Stomach (tissue), 9 donors: ENCODE measurements around the gene SLC39A2. TPM values are rescaled to one million over a fixed set of nuclear protein-coding genes. Genes with fewer than 3 reads are reported as not detected.

Experiments used
- DNase-seq, 2 donors: peaks; one replicate each; pipeline versions ENCODE4 v3.0.0 to v3.0.0-alpha.2; 2013 to 2019
- H3K27ac ChIP-seq, 5 donors: fragments of 200-600 bp in 4 of 5; sonication (generic) in 4 of 5; one replicate each; pipeline ENCODE4 v1.5.1; 2013 to 2019; ENCODE audit warnings: mild to moderate bottlenecking in 1 of 5, moderate library complexity in 1 of 5
- H3K27me3 ChIP-seq, 3 donors: fragments of 200-600 bp; sonication (generic); one replicate each; pipeline ENCODE4 v1.5.1; 2017 to 2019; ENCODE audit warnings: mixed run types in 1 of 3
- H3K36me3 ChIP-seq, 4 donors: fragments of 200-600 bp; sonication (generic); 1 replicate in 3 of 4; 2 replicates in 1 of 4; pipeline ENCODE4 v1.5.1; 2016 to 2019
- H3K4me1 ChIP-seq, 4 donors: fragments of 200-600 bp; sonication (generic); one replicate each; pipeline ENCODE4 v1.5.1; 2016 to 2019
- H3K4me3 ChIP-seq, 4 donors: fragments of 200-600 bp; sonication (generic) in 3 of 4; one replicate each; pipeline ENCODE4 v1.5.1; 2016 to 2019; ENCODE audit warnings: mild to moderate bottlenecking in 1 of 4
- H3K9me3 ChIP-seq, 4 donors: fragments of 200-600 bp; sonication (generic); one replicate each; pipeline ENCODE4 v1.5.1; 2016 to 2019
- CTCF ChIP-seq, 7 experiments: fragments of 450-650 bp in 4 of 7; fragments of 200-600 bp in 3 of 7; sonication (generic) in 3 of 7; IDR thresholded peaks; one replicate each; pipeline ENCODE4 v1.5.1; 2016 to 2019; ENCODE audit warnings: antibody characterized with exemption in 7 of 7, control low read depth in 2 of 7, mild to moderate bottlenecking in 1 of 7
- EP300 ChIP-seq: sonication (generic); formaldehyde crosslinking; IDR thresholded peaks from one replicate; pipeline ENCODE4 v1.6.1; 2017; ENCODE audit warnings: antibody characterized with exemption
- POLR2A ChIP-seq, 4 donors: fragments of 450-650 bp; IDR thresholded peaks; one replicate each; pipeline ENCODE4 v1.6.1; 2016; ENCODE audit warnings: antibody characterized with exemption in 4 of 4, control low read depth in 2 of 4, mild to moderate bottlenecking in 1 of 4, moderate library complexity in 1 of 4
- POLR2AphosphoS5 ChIP-seq, 3 donors: sonication (generic); formaldehyde crosslinking; IDR thresholded peaks; one replicate each; pipeline ENCODE4 v1.6.1; 2016; ENCODE audit warnings: antibody characterized with exemption in 3 of 3
- WGBS, 5 donors: extraction: QIAGEN DNeasy Blood & Tissue Kit in 3 of 5; methylation state at CpG; one replicate each; pipeline versions ENCODE4 v1.1.5 to v1.1.7; 2013 to 2018; 5-methylcytosine and 5-hydroxymethylcytosine counted together
- intact Hi-C: fragments of 100-400 bp; cut with DNase I; formaldehyde crosslinking; loops from one replicate; pipeline ENCODE4 v1.15.1; 2023; ENCODE audit warnings: low total_unique reads
- polyA plus RNA-seq, 3 donors: library from polyadenylated mRNA; stranded (reverse); fragments of 200-250 nt; gene quantifications; one replicate each; pipeline ENCODE4 v1.2.3, GENCODE V29; 2013
- total RNA-seq, 5 donors: library from RNA; depleted of rRNA; stranded (reverse); fragments of >200 nt; gene quantifications; one replicate each; pipeline versions ENCODE4 v1.1.0 to v1.2.3, GENCODE V29; 2014 to 2016
- donor health status: healthy with polysubstance abuse.
- donor health status: Bipolar disorder and iron deficiency.
- donor health status: healthy.

The SLC39A2 gene
- total and polyA plus RNA-seq, 8 donors: 3.8 TPM; not detected in 7

GRCh38 chr14:21026988-21027315, 27.9 kb downstream of the SLC39A2 start:
- H3K27ac ChIP-seq: peak overlapping the region in 3 of 5 donors; percentile 86 to 91 (median 91)
- intact Hi-C loops: no loop called here
- TF ChIP-seq EP300 (no peak), POLR2AphosphoS5 (IDR thresholded peaks at IDR 0.05) (no peak), CTCF (IDR thresholded peaks at IDR 0.05) (no peak), POLR2A (IDR thresholded peaks at IDR 0.05) (no peak)
- H3K27me3 ChIP-seq: peaks cover 0 to 14% (median 0%) of the 10 kb centered on the region in 3 donors
- peaks cover 0 to 5% (median 3%) of the 10 kb centered on the region in 4 donors for H3K36me3 ChIP-seq
- DNase-seq: no peak
- H3K4me1 ChIP-seq: peaks cover 12 to 50% (median 39%) of the 10 kb centered on the region in 4 donors
- H3K4me3 ChIP-seq: no peak overlapping the region
- no peaks in the 10 kb centered on the region for H3K9me3 ChIP-seq
- WGBS, 5 donors: 30 to 43% (median 38%) methylated on average over 3 of the region's 3 CpGs

GRCh38 chr14:21029917-21030316, 30.8 kb downstream of the SLC39A2 start, which contains the start of gene TPPP2:
Gene TPPP2, plus strand, starts transcription at chr14:21030217. Its CDS starts 365 bp downstream, at chr14:21030582.
- H3K4me1 ChIP-seq: peaks cover 12 to 21% (median 18%) of the 10 kb centered on the region in 4 donors
- no peaks in the 10 kb centered on the region for H3K36me3 ChIP-seq
- TF ChIP-seq EP300 (no peak), POLR2A (IDR thresholded peaks at IDR 0.05) (no peak), POLR2AphosphoS5 (IDR thresholded peaks at IDR 0.05) (no peak), CTCF (IDR thresholded peaks at IDR 0.05) (no peak)
- H3K9me3 ChIP-seq: no peaks in the 10 kb centered on the region
- no peak within 1 kb of the TSS for H3K4me3 ChIP-seq
- DNase-seq: no peak
- peaks cover 0 to 9% (median 0%) of the 10 kb centered on the region in 3 donors for H3K27me3 ChIP-seq
- WGBS, 5 donors: 88 to 100% (median 93%) methylated on average over 5 of the region's 5 CpGs
- H3K27ac ChIP-seq: no peak within 1 kb of the TSS
- intact Hi-C loops: no loop called here

GRCh38 chr14:21030531-21030930, 31.4 kb downstream of the SLC39A2 start:
- no peak for DNase-seq
- TF ChIP-seq POLR2AphosphoS5 (IDR thresholded peaks at IDR 0.05) (no peak), CTCF (IDR thresholded peaks at IDR 0.05) (no peak), EP300 (no peak), POLR2A (IDR thresholded peaks at IDR 0.05) (no peak)
- 81 to 94% (median 87%) methylated on average over 12 of the region's 12 CpGs for WGBS, 5 donors

GRCh38 chr14:21032326-21033132, 33.4 kb downstream of the SLC39A2 start:
- no peaks in the 10 kb centered on the region for H3K9me3 ChIP-seq
- no peak overlapping the region for H3K27ac ChIP-seq
- TF ChIP-seq POLR2AphosphoS5 (IDR thresholded peaks at IDR 0.05): no peak
- no peak for TF ChIP-seq POLR2A (IDR thresholded peaks at IDR 0.05)
- no peak for TF ChIP-seq CTCF (IDR thresholded peaks at IDR 0.05)
- TF ChIP-seq EP300: no peak
- no peaks in the 10 kb centered on the region for H3K36me3 ChIP-seq
- WGBS, 5 donors: 76 to 83% (median 80%) methylated on average over 5 of the region's 5 CpGs
- no peaks in the 10 kb centered on the region for H3K4me1 ChIP-seq
- DNase-seq: no peak
- H3K27me3 ChIP-seq: no peaks in the 10 kb centered on the region
- no peak overlapping the region for H3K4me3 ChIP-seq
- intact Hi-C loops: no loop called here

More at GRCh38 chr14:21030531-21030930, 31.4 kb downstream of the SLC39A2 start:
- H3K4me3 ChIP-seq: no peak overlapping the region
- no peaks in the 10 kb centered on the region for H3K36me3 ChIP-seq
- H3K4me1 ChIP-seq: peaks cover 8 to 16% (median 12%) of the 10 kb centered on the region in 4 donors
- H3K27ac ChIP-seq: no peak overlapping the region
- peaks cover 0 to 3% (median 0%) of the 10 kb centered on the region in 3 donors for H3K27me3 ChIP-seq
- H3K9me3 ChIP-seq: no peaks in the 10 kb centered on the region
- intact Hi-C loops: no loop called here
